HG02852 (cell line): ENCODE measurements around the gene PIAS1.

Experiments
- ATAC-seq: cut with Tn5 transposase; IDR thresholded peaks from one replicate; pipeline ENCODE4 v1.9.1; 2021; ENCODE audit warnings: mild to moderate bottlenecking, moderate library complexity; ENCODE audit not compliant: unreplicated experiment

Gene PIAS1

GRCh38 chr15:68175526-68175925 is 121.4 kb downstream of the PIAS1 start:
- no peak for ATAC-seq

GRCh38 chr15:68176601-68177000 is 122.5 kb downstream of the PIAS1 start:
- ATAC-seq, result no peak

GRCh38 chr15:68177742-68178141 is 123.6 kb downstream of the PIAS1 start:
- ATAC-seq, result no peak

GRCh38 chr15:68183616-68184315 is 129.7 kb downstream of the PIAS1 start:
- ATAC-seq, result no peak

GRCh38 chr15:68184616-68185480 is 130.7 kb downstream of the PIAS1 start:
- no peak for ATAC-seq

GRCh38 chr15:68186671-68187397 is 132.7 kb downstream of the PIAS1 start:
- ATAC-seq, result no peak

- ATAC-seq, result no peak
Observed at GRCh38 chr15:68187559-68187958, 133.4 kb downstream of the PIAS1 start.

GRCh38 chr15:68188647-68189046 is 134.5 kb downstream of the PIAS1 start:
- no peak for ATAC-seq

GRCh38 chr15:68190048-68190447 is 135.9 kb downstream of the PIAS1 start:
- no peak for ATAC-seq

GRCh38 chr15:68191555-68191954 is 137.4 kb downstream of the PIAS1 start:
- no peak for ATAC-seq

GRCh38 chr15:68192117-68192516 is 138.0 kb downstream of the PIAS1 start:
- ATAC-seq, result no peak

- no peak for ATAC-seq
Observed at GRCh38 chr15:68192804-68193486, 138.8 kb downstream of the PIAS1 start.

- no peak for ATAC-seq
Observed at GRCh38 chr15:68195336-68196112, 141.4 kb downstream of the PIAS1 start.

GRCh38 chr15:68196445-68197169 is 142.5 kb downstream of the PIAS1 start:
- no peak for ATAC-seq

- ATAC-seq, result no peak
Observed at GRCh38 chr15:68197170-68197492, 143.0 kb downstream of the PIAS1 start.

GRCh38 chr15:68197661-68198437 is 143.7 kb downstream of the PIAS1 start:
- no peak for ATAC-seq

GRCh38 chr15:68199340-68199739 is 145.2 kb downstream of the PIAS1 start:
- ATAC-seq, result no peak

- ATAC-seq, result no peak
Observed at GRCh38 chr15:68200016-68200861, 146.1 kb downstream of the PIAS1 start.
